GM19193 (cell line): ENCODE data around the gene STX4.

Experiments used
- POLR2A ChIP-seq: IDR thresholded peaks from 4 replicates; pipeline ENCODE4 v1.6.1; 2011; ENCODE audit not compliant: insufficient read depth, insufficient read length; ENCODE audit errors: extremely low read depth

The STX4 gene

DNA sequence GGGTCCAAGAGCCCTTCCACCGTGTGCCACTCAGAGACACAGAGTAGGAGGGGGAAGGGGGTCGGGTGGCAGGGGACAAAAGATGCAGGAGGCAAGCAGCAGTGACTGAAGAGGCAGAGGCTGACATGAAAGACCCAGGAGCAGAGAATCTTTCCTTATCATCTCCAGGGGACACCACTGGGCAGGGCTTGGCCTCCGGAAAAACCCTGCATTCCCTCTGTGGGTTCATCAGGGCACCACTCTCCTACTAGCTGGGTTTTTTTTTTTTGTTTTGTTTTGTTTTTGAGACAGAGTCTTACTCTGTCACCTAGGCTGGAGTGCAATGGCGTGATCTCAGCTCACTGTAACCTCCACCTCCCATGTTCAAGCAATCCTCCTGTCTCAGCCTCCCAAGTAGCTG, 2.1 kb upstream of the STX4 start:
- no peak for TF ChIP-seq POLR2A

DNA sequence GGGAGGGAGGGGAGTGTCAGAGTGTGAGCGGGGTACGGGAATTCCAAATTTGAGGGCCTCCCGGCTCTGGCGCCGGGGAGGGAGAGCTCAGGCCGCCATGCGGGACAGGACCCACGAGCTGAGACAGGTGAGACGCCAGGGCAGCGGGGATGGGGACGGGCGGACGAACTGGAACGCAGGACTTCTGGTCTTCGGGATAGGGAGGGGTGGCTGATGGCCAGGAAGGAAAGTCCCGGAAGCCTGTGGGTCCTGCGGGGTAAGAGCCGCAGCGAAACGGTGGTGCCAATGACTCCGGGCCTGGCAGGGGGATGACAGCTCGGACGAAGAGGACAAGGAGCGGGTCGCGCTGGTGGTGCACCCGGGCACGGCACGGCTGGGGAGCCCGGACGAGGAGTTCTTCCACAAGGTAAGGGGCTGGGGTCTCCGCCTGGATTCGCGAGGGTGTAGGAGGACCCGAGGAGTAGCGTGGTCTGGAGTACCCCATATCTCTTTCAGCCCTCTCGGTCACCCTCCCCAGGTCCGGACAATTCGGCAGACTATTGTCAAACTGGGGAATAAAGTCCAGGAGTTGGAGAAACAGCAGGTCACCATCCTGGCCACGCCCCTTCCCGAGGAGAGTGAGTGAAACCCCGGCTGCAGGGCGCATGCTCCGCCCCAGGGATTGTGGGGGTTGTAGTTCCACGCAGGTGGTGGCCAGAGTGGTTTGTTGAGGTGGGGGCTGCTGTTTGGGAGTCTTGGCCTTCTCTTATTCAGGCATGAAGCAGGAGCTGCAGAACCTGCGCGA, 543 bp downstream of the STX4 start:
- no peak for TF ChIP-seq POLR2A

DNA sequence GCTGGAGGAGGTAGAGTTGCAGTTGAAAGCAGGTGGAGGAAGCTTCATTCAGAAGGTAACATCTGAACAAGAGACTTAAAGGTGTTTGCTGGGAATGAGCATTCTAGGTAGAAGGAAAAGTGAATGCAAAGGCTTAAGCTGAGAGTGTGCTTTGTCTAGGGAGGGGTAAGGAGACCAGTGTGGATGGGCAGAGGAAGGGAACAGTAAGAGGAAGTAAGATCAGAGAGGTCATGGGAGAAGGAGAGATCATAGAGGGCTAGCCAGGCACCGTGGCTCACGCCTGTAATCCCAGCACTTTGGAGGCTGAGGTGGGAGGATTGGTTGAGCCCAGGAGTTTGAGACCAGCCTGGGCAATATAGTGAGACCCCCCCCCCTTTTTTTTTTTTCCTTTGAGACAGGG, 3.3 kb downstream of the STX4 start:
- TF ChIP-seq POLR2A, result no peak

DNA sequence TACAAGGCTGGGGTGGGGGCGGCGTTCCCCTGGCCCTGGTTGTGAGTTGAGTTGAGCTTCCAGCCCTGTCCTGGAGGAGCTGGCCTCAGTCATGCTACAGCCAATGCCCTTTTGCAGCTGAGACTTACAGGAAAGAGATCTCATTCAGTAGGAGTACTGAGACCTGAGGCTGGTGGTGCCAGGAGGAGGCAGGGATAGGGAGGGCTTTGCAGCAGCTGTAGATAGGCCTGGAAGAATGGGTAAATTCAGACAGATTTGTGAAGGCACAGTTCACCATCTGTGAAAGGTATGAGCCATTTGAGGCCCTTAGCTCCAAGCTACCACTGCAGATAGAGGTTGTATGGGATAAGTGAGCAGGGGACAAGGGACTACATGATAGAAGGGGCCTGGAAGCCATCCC, 5.6 kb downstream of the STX4 start:
- TF ChIP-seq POLR2A, result no peak

DNA sequence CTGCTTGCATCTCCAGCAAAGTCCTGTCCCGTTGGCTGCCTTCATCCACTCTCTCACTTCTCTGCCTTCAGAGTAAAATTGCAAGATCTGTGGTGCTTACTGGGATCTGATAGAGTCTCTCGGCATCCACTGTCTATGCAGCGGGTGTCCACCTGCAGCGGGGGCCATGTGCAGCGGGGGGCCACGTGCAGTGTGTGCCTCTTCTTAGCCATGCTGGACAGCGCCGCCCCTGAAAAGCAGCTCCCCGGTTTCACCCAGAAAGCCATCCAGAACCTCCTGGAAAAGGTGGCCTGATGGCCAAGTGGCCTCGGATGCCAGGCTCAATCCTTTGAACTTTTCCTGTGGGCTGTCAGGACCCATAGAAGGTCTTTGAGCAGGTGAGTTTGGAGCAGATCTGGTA, 9.5 kb downstream of the STX4 start:
- TF ChIP-seq POLR2A, result no peak

DNA sequence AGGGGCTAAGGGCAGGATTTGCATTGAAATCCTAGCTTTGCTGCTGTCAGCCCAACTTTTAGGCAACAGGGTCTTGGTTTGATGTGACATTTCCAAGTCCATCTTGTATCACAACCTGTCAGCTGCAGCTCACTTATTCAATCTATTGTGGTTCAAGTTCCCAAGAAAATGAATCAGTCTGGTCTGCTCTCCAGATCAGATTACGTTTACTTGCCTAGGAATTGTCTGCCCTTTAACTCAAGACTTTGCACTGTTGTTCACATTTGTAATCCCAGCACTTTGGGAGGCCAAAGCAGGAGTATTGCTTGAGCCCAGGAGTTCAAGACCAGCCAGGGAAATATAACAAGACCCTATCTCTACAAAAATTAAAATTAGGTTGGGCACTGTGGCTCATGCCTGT, 10.0 kb downstream of the STX4 start:
- no peak for TF ChIP-seq POLR2A

DNA sequence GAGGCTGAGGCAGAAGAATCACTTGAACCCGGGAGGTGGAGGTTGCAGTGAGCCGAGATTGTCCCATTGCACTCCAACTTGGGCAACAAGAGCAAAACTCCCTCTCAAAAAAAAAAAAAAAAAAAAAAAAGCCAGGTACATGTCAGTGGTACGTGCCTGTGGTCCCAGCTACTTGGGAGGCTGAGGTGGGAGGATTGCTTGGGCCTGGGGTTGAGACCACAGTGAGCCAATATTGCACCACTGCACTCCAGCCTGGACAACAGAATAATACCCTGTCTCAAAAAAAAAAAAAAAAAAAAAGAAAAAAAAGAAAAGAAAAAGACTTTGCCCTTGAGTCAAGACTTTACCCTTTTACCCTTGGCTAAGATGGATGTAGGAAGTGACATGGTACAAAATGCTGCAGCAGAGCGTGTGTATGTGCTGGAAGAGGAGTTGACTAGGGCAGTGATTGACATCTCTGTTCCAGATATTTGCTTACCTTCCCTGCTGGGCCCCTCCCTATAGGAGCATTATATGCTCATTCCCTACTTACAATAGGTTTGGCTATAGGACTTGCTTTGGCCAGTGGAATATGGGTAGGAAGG, 10.6 kb downstream of the STX4 start:
- no peak for TF ChIP-seq POLR2A

DNA sequence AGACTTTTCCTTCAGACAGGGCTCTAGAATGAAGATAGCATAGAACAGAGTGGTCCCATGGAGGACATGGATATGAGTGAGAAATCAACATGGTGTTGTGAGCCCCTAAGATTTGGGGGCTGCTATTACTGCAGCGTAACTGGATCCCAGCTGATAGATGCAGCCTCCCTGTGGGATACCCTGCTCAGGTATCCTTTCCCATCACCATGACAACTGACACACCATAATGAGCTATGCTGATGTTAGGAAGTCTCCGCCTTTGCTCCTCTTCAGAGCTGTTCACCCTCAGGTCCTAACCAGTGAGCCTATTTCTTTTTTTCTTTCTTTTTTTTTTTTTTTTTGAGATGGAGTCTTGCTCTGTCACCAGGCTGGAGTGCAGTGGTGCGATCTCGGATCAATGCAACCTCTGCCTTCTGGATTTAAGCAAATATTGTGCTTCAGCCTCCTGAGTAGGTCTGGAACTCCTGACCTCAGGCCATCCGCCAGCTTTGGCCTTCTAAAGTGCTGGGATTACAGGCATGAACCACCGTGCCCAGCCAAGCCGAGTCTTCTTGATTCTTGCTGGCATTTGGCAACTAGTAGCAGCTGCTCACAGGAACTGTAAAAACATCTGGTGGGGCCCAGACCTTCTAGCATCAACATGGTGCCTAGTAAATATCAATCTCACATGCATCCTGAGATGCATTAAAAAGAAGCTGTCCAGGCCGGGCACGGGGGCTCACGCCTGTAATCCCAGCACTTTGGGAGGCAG, 17.1 kb downstream of the STX4 start:
- no peak for TF ChIP-seq POLR2A

DNA sequence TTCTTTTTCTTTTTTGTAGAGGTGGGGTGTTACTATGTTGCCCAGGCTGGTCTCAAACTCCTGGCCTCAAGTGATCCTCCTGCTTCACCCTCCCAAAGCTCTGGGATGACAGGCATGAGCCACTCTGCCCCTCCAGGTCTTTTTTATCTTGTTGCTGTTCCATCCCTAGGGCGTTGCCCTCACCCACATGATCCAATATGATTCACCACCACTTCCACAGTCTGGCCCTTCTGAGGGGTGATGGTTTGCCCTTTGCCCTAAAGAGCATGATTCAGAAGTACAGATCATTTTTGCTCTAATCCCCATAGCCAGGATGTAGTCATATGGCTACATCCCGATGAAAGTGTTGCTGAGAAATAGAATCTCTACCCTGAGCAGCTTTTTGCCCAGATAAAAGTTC, 18.8 kb downstream of the STX4 start:
- no peak for TF ChIP-seq POLR2A

DNA sequence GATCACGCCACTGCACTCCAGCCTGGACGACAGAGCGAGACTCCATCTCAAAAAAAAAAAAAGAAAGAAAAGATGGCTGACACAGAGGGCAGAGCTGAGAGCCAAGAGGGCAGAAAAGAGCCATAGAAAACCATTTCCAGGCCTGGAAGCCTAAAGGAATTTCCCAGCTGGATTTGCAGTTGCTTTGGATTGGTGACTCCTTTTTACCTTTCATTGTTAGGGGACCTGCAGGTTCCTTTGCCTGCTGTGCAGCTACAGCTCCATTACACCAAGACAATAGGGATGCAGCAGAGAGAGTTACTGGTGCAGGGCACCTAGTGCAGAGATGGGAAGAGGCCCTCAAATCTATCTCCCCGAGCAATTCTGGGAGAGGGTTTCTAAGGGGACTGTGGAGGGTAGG, 22.3 kb downstream of the STX4 start:
- no peak for TF ChIP-seq POLR2A

DNA sequence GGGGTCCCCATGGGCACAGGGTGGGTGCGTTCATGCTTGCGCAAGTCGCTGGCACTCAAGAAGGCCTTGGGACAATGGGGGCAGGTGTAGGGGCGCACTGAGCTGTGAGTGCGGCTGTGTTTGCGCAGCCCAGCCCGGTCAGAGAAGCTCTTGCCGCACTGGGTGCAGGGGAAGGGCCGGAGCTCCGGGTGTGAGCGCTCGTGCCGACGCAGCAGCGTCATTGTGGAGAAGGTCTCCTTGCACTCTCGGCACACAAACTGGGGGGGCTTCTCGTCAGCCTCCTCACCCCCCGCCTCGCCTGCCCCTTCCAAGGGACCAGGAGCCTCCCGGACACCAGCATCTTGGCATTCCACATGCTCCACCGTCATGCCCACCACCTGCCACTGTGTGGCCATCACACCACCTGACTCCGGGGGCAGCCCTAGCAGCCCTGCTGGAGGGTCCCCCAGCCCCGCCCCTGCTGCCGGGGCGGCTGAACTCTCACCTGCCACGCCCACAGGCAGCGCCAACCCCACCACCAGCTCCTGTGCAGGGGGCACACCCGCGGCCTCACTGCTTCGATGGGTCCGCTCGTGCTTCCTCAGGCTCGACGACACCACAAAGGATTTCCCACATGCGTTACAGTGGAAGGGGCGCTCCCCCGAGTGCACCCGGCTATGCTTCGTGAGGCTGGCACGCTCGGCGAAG, 27.9 kb downstream of the STX4 start:
- TF ChIP-seq POLR2A, result no peak

DNA sequence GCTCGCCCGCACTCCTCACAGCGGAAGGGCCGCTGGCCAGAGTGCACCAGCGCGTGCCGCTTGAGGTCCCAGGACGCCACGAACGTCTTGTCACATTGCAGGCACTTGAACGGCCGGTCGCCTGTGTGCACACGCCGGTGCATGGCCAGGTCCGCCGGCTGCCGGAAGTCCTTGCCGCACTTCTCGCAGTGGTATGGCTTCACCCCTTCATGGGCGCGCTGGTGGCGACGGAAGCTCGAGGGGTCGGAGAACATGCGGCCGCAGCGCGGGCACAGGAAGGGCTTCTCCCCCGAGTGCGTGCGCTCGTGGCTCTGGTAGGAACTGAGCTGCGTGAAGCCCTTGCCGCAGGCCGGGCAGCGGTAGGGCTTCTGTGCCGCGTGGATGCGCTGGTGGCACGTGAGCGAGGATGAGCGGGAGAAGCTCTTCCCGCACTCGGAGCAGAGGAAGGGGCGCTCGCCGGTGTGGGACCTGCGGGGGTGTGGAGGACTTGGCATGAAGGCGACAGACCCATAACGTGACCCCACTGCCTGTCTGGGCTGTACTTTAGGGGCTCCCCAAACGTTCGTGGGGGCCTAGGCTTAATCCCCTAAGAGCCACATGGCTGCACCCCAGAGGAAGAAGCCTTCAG, 28.6 kb downstream of the STX4 start:
- no peak for TF ChIP-seq POLR2A

DNA sequence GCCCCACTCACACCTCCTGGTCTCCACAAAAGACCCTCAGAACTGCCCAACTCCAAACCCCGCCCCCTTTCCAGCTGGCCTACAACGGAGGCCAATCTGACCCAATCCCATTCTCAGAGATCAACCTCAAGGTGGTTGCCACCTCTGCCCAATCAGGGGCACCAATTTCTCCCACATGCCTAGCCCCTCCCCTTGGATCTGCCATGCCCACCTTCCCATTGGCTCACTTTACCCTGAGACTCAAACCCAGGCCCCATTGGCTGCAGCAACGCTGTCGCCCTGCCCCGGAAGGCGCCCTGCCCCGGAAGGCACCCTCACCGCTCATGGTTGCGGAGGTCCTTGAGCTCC, 30.1 kb downstream of the STX4 start:
- TF ChIP-seq POLR2A, result no peak

DNA sequence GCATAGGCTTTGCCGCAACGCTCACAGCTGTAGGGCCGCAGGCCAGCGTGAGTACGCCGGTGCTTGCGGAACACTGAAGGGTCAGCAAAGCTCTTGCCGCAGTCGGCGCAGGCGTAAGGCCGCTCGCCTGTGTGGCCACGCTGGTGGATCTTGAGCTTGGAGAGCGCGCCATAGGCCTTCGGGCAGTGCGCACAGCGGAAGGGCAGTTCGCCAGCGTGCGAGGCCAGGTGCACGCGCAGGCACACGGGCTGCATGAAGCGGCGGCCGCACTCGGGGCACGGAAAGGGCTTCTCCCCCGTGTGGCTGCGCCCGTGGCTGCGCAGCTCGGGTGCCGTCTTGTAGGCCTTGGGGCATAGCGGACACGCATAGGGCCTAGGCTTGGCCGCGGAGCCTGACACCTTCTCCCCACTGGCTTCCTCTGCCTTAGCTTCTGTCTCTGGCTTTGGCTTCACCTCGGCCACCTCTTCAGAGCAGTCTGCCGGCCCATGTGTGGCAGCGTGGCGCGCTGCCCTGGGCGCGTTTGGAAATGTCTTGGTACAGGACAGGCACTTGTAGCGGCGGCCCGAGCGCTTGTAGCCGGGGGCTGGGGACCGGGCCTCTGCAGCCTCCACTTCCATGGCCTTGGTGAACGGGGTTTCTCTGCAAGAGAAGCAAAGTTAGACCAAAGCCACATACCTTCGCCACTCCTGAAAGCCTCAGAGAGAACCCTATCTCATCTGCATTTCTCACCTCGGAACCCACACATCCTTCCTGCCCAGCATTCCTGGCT, 30.7 kb downstream of the STX4 start:
- TF ChIP-seq POLR2A, result no peak
